ENCODE measurements around the gene EIF3B. TPM values are rescaled to one million over a fixed set of nuclear protein-coding genes. Genes with fewer than 3 reads are reported as not detected.
"Not testable (repeated sequence)": the region's sequence is repeated elsewhere in the genome, so short reads cannot be mapped to it uniquely, and the experiment has no call there.

The EIF3B gene
- total and polyA plus RNA-seq, 2 donors: 86.0 to 115 TPM

- Histone ChIP-seq H3K4me3 (ENCODE audit: low read length in 2 of 2) (no peak overlapping the region), H3K36me3 (ENCODE audit: control insufficient read depth in 2 of 2, insufficient read depth in 2 of 2, low read length in 1 of 2) (peaks cover 90 to 98% of the 10 kb centered on the region in 2 donors), H3K4me1 (ENCODE audit: control insufficient read depth in 2 of 2, insufficient read depth in 2 of 2, low read length in 2 of 2) (no peaks in the 10 kb centered on the region), H3K9me3 (ENCODE audit: control insufficient read depth in 2 of 2, insufficient read depth in 1 of 2, low read length in 1 of 2) (no peaks in the 10 kb centered on the region), H3K27ac (ENCODE audit: low read depth in 1 of 2, low read length in 1 of 2) (no peak overlapping the region), H3K27me3 (ENCODE audit: control insufficient read depth in 2 of 2, insufficient read depth in 1 of 2, low read length in 1 of 2) (no peaks in the 10 kb centered on the region)
- 97% methylated on average over 8 of the region's 8 CpGs for WGBS
- no peak for DNase-seq (ENCODE audit: low read depth in 6 of 9, low spot score in 9 of 9)
These were observed 16.7 kb downstream of the EIF3B start for GRCh38 chr7:2371329-2371728.

GRCh38 chr7:2372724-2373123 lies 18.1 kb downstream of the EIF3B start:
- H3K36me3 ChIP-seq (ENCODE audit: control insufficient read depth in 2 of 2, insufficient read depth in 2 of 2, low read length in 1 of 2): peaks cover 90 to 97% of the 10 kb centered on the region in 2 donors
- no peaks in the 10 kb centered on the region for H3K9me3 ChIP-seq (ENCODE audit: control insufficient read depth in 2 of 2, insufficient read depth in 1 of 2, low read length in 1 of 2)
- H3K27me3 ChIP-seq (ENCODE audit: control insufficient read depth in 2 of 2, insufficient read depth in 1 of 2, low read length in 1 of 2): no peaks in the 10 kb centered on the region
- 96% methylated on average over 14 of the region's 14 CpGs for WGBS
- H3K27ac ChIP-seq (ENCODE audit: low read depth in 1 of 2, low read length in 1 of 2): no peak overlapping the region
- no peak for DNase-seq (ENCODE audit: low read depth in 6 of 9, low spot score in 9 of 9)
- H3K4me3 ChIP-seq (ENCODE audit: low read length in 2 of 2): no peak overlapping the region
- no peaks in the 10 kb centered on the region for H3K4me1 ChIP-seq (ENCODE audit: control insufficient read depth in 2 of 2, insufficient read depth in 2 of 2, low read length in 2 of 2)

GRCh38 chr7:2373124-2373556 lies 18.5 kb downstream of the EIF3B start:
- WGBS: 98% methylated on average over 14 of the region's 14 CpGs
- Histone ChIP-seq H3K27ac (ENCODE audit: low read depth in 1 of 2, low read length in 1 of 2) (no peak overlapping the region), H3K27me3 (ENCODE audit: control insufficient read depth in 2 of 2, insufficient read depth in 1 of 2, low read length in 1 of 2) (no peaks in the 10 kb centered on the region), H3K36me3 (ENCODE audit: control insufficient read depth in 2 of 2, insufficient read depth in 2 of 2, low read length in 1 of 2) (peaks cover 91 to 93% of the 10 kb centered on the region in 2 donors), H3K9me3 (ENCODE audit: control insufficient read depth in 2 of 2, insufficient read depth in 1 of 2, low read length in 1 of 2) (no peaks in the 10 kb centered on the region), H3K4me3 (ENCODE audit: low read length in 2 of 2) (no peak overlapping the region), H3K4me1 (ENCODE audit: control insufficient read depth in 2 of 2, insufficient read depth in 2 of 2, low read length in 2 of 2) (no peaks in the 10 kb centered on the region)
- DNase-seq (ENCODE audit: low read depth in 6 of 9, low spot score in 9 of 9): no peak

GRCh38 chr7:2373646-2374045 lies 19.0 kb downstream of the EIF3B start:
- Histone ChIP-seq H3K4me3 (ENCODE audit: low read length in 2 of 2) (no peak overlapping the region), H3K27me3 (ENCODE audit: control insufficient read depth in 2 of 2, insufficient read depth in 1 of 2, low read length in 1 of 2) (no peaks in the 10 kb centered on the region), H3K4me1 (ENCODE audit: control insufficient read depth in 2 of 2, insufficient read depth in 2 of 2, low read length in 2 of 2) (no peaks in the 10 kb centered on the region), H3K9me3 (ENCODE audit: control insufficient read depth in 2 of 2, insufficient read depth in 1 of 2, low read length in 1 of 2) (no peaks in the 10 kb centered on the region), H3K36me3 (ENCODE audit: control insufficient read depth in 2 of 2, insufficient read depth in 2 of 2, low read length in 1 of 2) (peaks cover 91 to 93% of the 10 kb centered on the region in 2 donors), H3K27ac (ENCODE audit: low read depth in 1 of 2, low read length in 1 of 2) (no peak overlapping the region)
- no peak for DNase-seq (ENCODE audit: low read depth in 6 of 9, low spot score in 9 of 9)
- 97% methylated on average over 7 of the region's 7 CpGs for WGBS

- no peak for DNase-seq (ENCODE audit: low read depth in 6 of 9, low spot score in 9 of 9)
- H3K4me3 ChIP-seq (ENCODE audit: low read length in 2 of 2): no peak overlapping the region
- peaks cover 91 to 93% of the 10 kb centered on the region in 2 donors for H3K36me3 ChIP-seq (ENCODE audit: control insufficient read depth in 2 of 2, insufficient read depth in 2 of 2, low read length in 1 of 2)
- H3K4me1 ChIP-seq (ENCODE audit: control insufficient read depth in 2 of 2, insufficient read depth in 2 of 2, low read length in 2 of 2): no peaks in the 10 kb centered on the region
- 98% methylated on average over 18 of the region's 18 CpGs for WGBS
- no peaks in the 10 kb centered on the region for H3K27me3 ChIP-seq (ENCODE audit: control insufficient read depth in 2 of 2, insufficient read depth in 1 of 2, low read length in 1 of 2)
- H3K9me3 ChIP-seq (ENCODE audit: control insufficient read depth in 2 of 2, insufficient read depth in 1 of 2, low read length in 1 of 2): no peaks in the 10 kb centered on the region
- H3K27ac ChIP-seq (ENCODE audit: low read depth in 1 of 2, low read length in 1 of 2): no peak overlapping the region
These were observed 19.8 kb downstream of the EIF3B start for GRCh38 chr7:2374401-2374800.

GRCh38 chr7:2374830-2375728 lies 20.5 kb downstream of the EIF3B start:
- DNase-seq (ENCODE audit: low read depth in 6 of 9, low spot score in 9 of 9): no peak
- Histone ChIP-seq H3K9me3 (ENCODE audit: control insufficient read depth in 2 of 2, insufficient read depth in 1 of 2, low read length in 1 of 2) (no peaks in the 10 kb centered on the region), H3K27ac (ENCODE audit: low read depth in 1 of 2, low read length in 1 of 2) (no peak overlapping the region), H3K36me3 (ENCODE audit: control insufficient read depth in 2 of 2, insufficient read depth in 2 of 2, low read length in 1 of 2) (peaks cover 91 to 93% of the 10 kb centered on the region in 2 donors), H3K4me3 (ENCODE audit: low read length in 2 of 2) (no peak overlapping the region), H3K4me1 (ENCODE audit: control insufficient read depth in 2 of 2, insufficient read depth in 2 of 2, low read length in 2 of 2) (no peaks in the 10 kb centered on the region), H3K27me3 (ENCODE audit: control insufficient read depth in 2 of 2, insufficient read depth in 1 of 2, low read length in 1 of 2) (no peaks in the 10 kb centered on the region)
- WGBS: 97% methylated on average over 26 of the region's 26 CpGs

GRCh38 chr7:2376351-2377154 lies 21.9 kb downstream of the EIF3B start:
- H3K27ac ChIP-seq (ENCODE audit: low read depth in 1 of 2, low read length in 1 of 2): no peak overlapping the region
- no peaks in the 10 kb centered on the region for H3K9me3 ChIP-seq (ENCODE audit: control insufficient read depth in 2 of 2, insufficient read depth in 1 of 2, low read length in 1 of 2)
- H3K4me3 ChIP-seq (ENCODE audit: low read length in 2 of 2): no peak overlapping the region
- no peaks in the 10 kb centered on the region for H3K4me1 ChIP-seq (ENCODE audit: control insufficient read depth in 2 of 2, insufficient read depth in 2 of 2, low read length in 2 of 2)
- H3K36me3 ChIP-seq (ENCODE audit: control insufficient read depth in 2 of 2, insufficient read depth in 2 of 2, low read length in 1 of 2): peaks cover 93% of the 10 kb centered on the region in 2 donors
- WGBS: 98% methylated on average over 27 of the region's 27 CpGs
- no peak for DNase-seq (ENCODE audit: low read depth in 6 of 9, low spot score in 9 of 9)
- no peaks in the 10 kb centered on the region for H3K27me3 ChIP-seq (ENCODE audit: control insufficient read depth in 2 of 2, insufficient read depth in 1 of 2, low read length in 1 of 2)

GRCh38 chr7:2377492-2377891 lies 22.9 kb downstream of the EIF3B start:
- not testable (repeated sequence) for H3K27ac ChIP-seq (ENCODE audit: low read depth in 1 of 2, low read length in 1 of 2)
- 98% methylated on average over 14 of the region's 18 CpGs for WGBS

GRCh38 chr7:2378125-2378524 lies 23.5 kb downstream of the EIF3B start:
- H3K4me1 ChIP-seq (ENCODE audit: control insufficient read depth in 2 of 2, insufficient read depth in 2 of 2, low read length in 2 of 2); DNase-seq (ENCODE audit: low read depth in 6 of 9, low spot score in 9 of 9); H3K27me3 ChIP-seq (ENCODE audit: control insufficient read depth in 2 of 2, insufficient read depth in 1 of 2, low read length in 1 of 2); H3K4me3 ChIP-seq (ENCODE audit: low read length in 2 of 2); H3K9me3 ChIP-seq (ENCODE audit: control insufficient read depth in 2 of 2, insufficient read depth in 1 of 2, low read length in 1 of 2); H3K27ac ChIP-seq (ENCODE audit: low read depth in 1 of 2, low read length in 1 of 2): not testable (repeated sequence)
- 96% methylated on average over 16 of the region's 18 CpGs for WGBS
- peaks cover 86 to 89% of the 10 kb centered on the region in 2 donors for H3K36me3 ChIP-seq (ENCODE audit: control insufficient read depth in 2 of 2, insufficient read depth in 2 of 2, low read length in 1 of 2)

More at GRCh38 chr7:2377492-2377891, 22.9 kb downstream of the EIF3B start:
- H3K9me3 ChIP-seq (ENCODE audit: control insufficient read depth in 2 of 2, insufficient read depth in 1 of 2, low read length in 1 of 2); H3K4me3 ChIP-seq (ENCODE audit: low read length in 2 of 2); H3K4me1 ChIP-seq (ENCODE audit: control insufficient read depth in 2 of 2, insufficient read depth in 2 of 2, low read length in 2 of 2); H3K27me3 ChIP-seq (ENCODE audit: control insufficient read depth in 2 of 2, insufficient read depth in 1 of 2, low read length in 1 of 2); DNase-seq (ENCODE audit: low read depth in 6 of 9, low spot score in 9 of 9): not testable (repeated sequence)
- peaks cover 91 to 93% of the 10 kb centered on the region in 2 donors for H3K36me3 ChIP-seq (ENCODE audit: control insufficient read depth in 2 of 2, insufficient read depth in 2 of 2, low read length in 1 of 2)

Data from thymus (tissue), 11 donors.